DMS153 (cell line): ENCODE measurements around the gene CNTNAP4.

Source experiments
- DNase-seq: peaks from one replicate; lab custom pipeline; 2025; lab: John Stamatoyannopoulos, UW

Gene CNTNAP4

GRCh38 chr16:76583945-76584344 lies 306.7 kb downstream of the CNTNAP4 start:
- no peak for DNase-seq

DNA sequence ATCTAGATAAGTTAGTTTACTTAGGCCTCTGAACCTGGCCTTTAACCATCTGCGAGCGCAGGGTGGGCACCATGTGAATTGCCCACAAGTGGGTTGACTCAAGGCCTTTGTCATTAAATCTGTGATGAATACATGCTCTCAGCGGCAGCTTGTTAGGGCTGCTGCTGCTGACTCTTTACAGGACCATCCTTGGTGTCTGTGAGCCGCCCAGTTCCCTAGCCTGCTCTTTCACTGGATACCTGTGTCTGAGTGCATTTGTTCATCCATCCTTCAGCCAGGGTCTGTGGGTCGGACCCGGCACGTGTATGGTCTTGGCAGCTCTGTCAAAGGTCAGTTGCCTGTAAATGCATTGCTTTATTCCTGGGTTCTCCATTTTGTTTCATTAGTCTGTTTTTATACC lies 321.3 kb downstream of the CNTNAP4 start:
- no peak for DNase-seq

- DNase-seq: no peak
These were observed 330.1 kb downstream of the CNTNAP4 start for GRCh38 chr16:76607317-76607716.
